K562 (cell line): ENCODE measurements around the gene TUBA1B. TPM values are rescaled to one million over a fixed set of nuclear protein-coding genes. Genes with fewer than 3 reads are reported as not detected.

Experiments
- ELF2 ChIP-seq: fragments of 250-450 bp; sonication (Bioruptor Pico); IDR thresholded peaks from 2 replicates; pipeline ENCODE4 v1.5.0; 2021; ENCODE audit warnings: mild to moderate bottlenecking
- FOXM1 ChIP-seq, 2 experiments: fragments of 450-650 bp in 1 of 2; sonication (generic) in 1 of 2; formaldehyde crosslinking in 1 of 2; IDR thresholded peaks; 2 replicates each; pipeline versions ENCODE4 v1.6.1 to v1.9.0; 2017 to 2022; ENCODE audit warnings: low read depth in 2 of 2, mild to moderate bottlenecking in 2 of 2, missing genetic modification reagents in 1 of 2, moderate library complexity in 1 of 2
- GTF2E2 ChIP-seq: fragments of 200-800 bp; sonication (Bioruptor generic); IDR thresholded peaks from 2 replicates; pipeline ENCODE4 v1.6.1; 2016; ENCODE audit warnings: missing genetic modification characterization, missing compliant biosample characterization
- JUN ChIP-seq, 2 experiments: sonication (generic) in 1 of 2; formaldehyde crosslinking in 1 of 2; IDR thresholded peaks; 2 replicates each; pipeline versions ENCODE4 v1.6.1 to v1.8.0; 2012 to 2022; ENCODE audit warnings: borderline replicate concordance in 2 of 2, mild to moderate bottlenecking in 2 of 2, improper control_type of control experiment in 1 of 2, low read depth in 1 of 2, low read length in 1 of 2, missing genetic modification reagents in 1 of 2
- MECOM ChIP-seq: fragments of 250-450 bp; sonication (Bioruptor Pico); IDR thresholded peaks from 2 replicates; pipeline ENCODE4 v1.8.0; 2022; ENCODE audit warnings: inconsistent platforms
- OTX1 ChIP-seq: fragments of 450-650 bp; formaldehyde crosslinking; IDR thresholded peaks from 2 replicates; pipeline ENCODE4 v1.4.0; 2022; ENCODE audit warnings: mild to moderate bottlenecking
- SMAD1 ChIP-seq: fragments of 150-350 bp; IDR thresholded peaks from 2 replicates; pipeline ENCODE4 v1.6.1; 2014; ENCODE audit warnings: low read length, low read depth; ENCODE audit not compliant: partially characterized antibody
- VEZF1 ChIP-seq: fragments of 200-800 bp; sonication (Bioruptor generic); IDR thresholded peaks from 2 replicates; pipeline ENCODE4 v1.6.1; 2017; ENCODE audit warnings: missing genetic modification characterization, missing compliant biosample characterization
- polyA plus RNA-seq, 8 experiments: library from polyadenylated mRNA; depleted of rRNA in 4 of 8; stranded (reverse) in 5 of 8; unstranded in 3 of 8; fragments of >200 nt; fragmentation: Nextera tagmentation in 2 of 8; fragmentation: Illumina TruSeq in 1 of 8; extraction: Ambion mirVana in 2 of 8; extraction: Trizol in 1 of 8; gene quantifications; 2 replicates each; pipeline versions ENCODE4 v1.2.1 to v1.2.3, GENCODE V29; 2011 to 2014; ENCODE audit warnings: inconsistent platforms in 1 of 8, missing spikeins in 1 of 8
- total RNA-seq, 7 experiments: library from RNA; depleted of rRNA in 6 of 7; stranded (reverse); fragments of >200 nt in 6 of 7; fragmentation: Illumina TruSeq in 2 of 7; extraction: Trizol in 2 of 7; gene quantifications; 2 replicates each; pipeline versions ENCODE4 v1.2.1 to v1.2.3, GENCODE V29; 2011 to 2021; ENCODE audit warnings: low replicate concordance in 1 of 7
- TF ChIP-seq, protein P1 (sequence below): fragments of 200-800 bp; sonication (Bioruptor generic); IDR thresholded peaks from 2 replicates; pipeline ENCODE4 v1.6.1; 2016; ENCODE audit warnings: missing genetic modification characterization, missing compliant biosample characterization
- TF ChIP-seq, protein P2 (sequence below), 2 experiments: fragments of 450-650 bp in 1 of 2; IDR thresholded peaks; 2 replicates each; pipeline ENCODE4 v1.6.1; 2011 to 2017; ENCODE audit warnings: low read depth in 2 of 2, antibody characterized with exemption in 1 of 2, borderline replicate concordance in 1 of 2, low read length in 1 of 2, mild to moderate bottlenecking in 1 of 2, mixed read lengths in 1 of 2; ENCODE audit not compliant: control insufficient read depth in 1 of 2
- TF ChIP-seq, protein P3 (sequence below): fragments of 250-450 bp; sonication (Bioruptor Pico); IDR thresholded peaks from 2 replicates; pipeline ENCODE4 v1.9.0; 2021; ENCODE audit warnings: mild to moderate bottlenecking, inconsistent platforms

Gene TUBA1B
- total and polyA plus RNA-seq, 9 of the 15 experiments (the other 6 are each of a cell fraction or from before 2014, with no cell fraction given), result 2,189 to 4,624 (median 2,628) TPM

GRCh38 chr12:49089821-49090773, 41.1 kb downstream of the TUBA1B start (continued):
- TF ChIP-seq JUN (IDR thresholded peaks at IDR 0.05; ENCODE audit: borderline replicate concordance, low read depth, low read length) (no peak), JUN (CRISPR knock-in tag; IDR thresholded peaks at IDR 0.05; ENCODE audit: borderline replicate concordance) (no peak), FOXM1 (IDR thresholded peaks at IDR 0.05; ENCODE audit: low read depth) (peak; percentile 59), FOXM1 (CRISPR knock-in tag; IDR thresholded peaks at IDR 0.05; ENCODE audit: low read depth) (no peak), ELF2 (0 out of 2 replicates have a peak, but pooled peaks have one; percentile 27), VEZF1 (peak; percentile 35; the same call in 1 of the 2 replicates), SMAD1 (no peak), MECOM (CRISPR knock-in tag) (no peak), OTX1 (CRISPR knock-in tag) (no peak), GTF2E2 (tag) (no peak)
- TF ChIP-seq, protein P1, sequence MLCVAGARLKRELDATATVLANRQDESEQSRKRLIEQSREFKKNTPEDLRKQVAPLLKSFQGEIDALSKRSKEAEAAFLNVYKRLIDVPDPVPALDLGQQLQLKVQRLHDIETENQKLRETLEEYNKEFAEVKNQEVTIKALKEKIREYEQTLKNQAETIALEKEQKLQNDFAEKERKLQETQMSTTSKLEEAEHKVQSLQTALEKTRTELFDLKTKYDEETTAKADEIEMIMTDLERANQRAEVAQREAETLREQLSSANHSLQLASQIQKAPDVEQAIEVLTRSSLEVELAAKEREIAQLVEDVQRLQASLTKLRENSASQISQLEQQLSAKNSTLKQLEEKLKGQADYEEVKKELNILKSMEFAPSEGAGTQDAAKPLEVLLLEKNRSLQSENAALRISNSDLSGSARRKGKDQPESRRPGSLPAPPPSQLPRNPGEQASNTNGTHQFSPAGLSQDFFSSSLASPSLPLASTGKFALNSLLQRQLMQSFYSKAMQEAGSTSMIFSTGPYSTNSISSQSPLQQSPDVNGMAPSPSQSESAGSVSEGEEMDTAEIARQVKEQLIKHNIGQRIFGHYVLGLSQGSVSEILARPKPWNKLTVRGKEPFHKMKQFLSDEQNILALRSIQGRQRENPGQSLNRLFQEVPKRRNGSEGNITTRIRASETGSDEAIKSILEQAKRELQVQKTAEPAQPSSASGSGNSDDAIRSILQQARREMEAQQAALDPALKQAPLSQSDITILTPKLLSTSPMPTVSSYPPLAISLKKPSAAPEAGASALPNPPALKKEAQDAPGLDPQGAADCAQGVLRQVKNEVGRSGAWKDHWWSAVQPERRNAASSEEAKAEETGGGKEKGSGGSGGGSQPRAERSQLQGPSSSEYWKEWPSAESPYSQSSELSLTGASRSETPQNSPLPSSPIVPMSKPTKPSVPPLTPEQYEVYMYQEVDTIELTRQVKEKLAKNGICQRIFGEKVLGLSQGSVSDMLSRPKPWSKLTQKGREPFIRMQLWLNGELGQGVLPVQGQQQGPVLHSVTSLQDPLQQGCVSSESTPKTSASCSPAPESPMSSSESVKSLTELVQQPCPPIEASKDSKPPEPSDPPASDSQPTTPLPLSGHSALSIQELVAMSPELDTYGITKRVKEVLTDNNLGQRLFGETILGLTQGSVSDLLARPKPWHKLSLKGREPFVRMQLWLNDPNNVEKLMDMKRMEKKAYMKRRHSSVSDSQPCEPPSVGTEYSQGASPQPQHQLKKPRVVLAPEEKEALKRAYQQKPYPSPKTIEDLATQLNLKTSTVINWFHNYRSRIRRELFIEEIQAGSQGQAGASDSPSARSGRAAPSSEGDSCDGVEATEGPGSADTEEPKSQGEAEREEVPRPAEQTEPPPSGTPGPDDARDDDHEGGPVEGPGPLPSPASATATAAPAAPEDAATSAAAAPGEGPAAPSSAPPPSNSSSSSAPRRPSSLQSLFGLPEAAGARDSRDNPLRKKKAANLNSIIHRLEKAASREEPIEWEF, result no peak
- TF ChIP-seq, protein P2, sequence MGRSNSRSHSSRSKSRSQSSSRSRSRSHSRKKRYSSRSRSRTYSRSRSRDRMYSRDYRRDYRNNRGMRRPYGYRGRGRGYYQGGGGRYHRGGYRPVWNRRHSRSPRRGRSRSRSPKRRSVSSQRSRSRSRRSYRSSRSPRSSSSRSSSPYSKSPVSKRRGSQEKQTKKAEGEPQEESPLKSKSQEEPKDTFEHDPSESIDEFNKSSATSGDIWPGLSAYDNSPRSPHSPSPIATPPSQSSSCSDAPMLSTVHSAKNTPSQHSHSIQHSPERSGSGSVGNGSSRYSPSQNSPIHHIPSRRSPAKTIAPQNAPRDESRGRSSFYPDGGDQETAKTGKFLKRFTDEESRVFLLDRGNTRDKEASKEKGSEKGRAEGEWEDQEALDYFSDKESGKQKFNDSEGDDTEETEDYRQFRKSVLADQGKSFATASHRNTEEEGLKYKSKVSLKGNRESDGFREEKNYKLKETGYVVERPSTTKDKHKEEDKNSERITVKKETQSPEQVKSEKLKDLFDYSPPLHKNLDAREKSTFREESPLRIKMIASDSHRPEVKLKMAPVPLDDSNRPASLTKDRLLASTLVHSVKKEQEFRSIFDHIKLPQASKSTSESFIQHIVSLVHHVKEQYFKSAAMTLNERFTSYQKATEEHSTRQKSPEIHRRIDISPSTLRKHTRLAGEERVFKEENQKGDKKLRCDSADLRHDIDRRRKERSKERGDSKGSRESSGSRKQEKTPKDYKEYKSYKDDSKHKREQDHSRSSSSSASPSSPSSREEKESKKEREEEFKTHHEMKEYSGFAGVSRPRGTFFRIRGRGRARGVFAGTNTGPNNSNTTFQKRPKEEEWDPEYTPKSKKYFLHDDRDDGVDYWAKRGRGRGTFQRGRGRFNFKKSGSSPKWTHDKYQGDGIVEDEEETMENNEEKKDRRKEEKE (IDR thresholded peaks at IDR 0.05; ENCODE audit: borderline replicate concordance in 1 of 2, control insufficient read depth in 1 of 2, low read depth in 2 of 2, low read length in 1 of 2), result no peak
- TF ChIP-seq, protein P3, sequence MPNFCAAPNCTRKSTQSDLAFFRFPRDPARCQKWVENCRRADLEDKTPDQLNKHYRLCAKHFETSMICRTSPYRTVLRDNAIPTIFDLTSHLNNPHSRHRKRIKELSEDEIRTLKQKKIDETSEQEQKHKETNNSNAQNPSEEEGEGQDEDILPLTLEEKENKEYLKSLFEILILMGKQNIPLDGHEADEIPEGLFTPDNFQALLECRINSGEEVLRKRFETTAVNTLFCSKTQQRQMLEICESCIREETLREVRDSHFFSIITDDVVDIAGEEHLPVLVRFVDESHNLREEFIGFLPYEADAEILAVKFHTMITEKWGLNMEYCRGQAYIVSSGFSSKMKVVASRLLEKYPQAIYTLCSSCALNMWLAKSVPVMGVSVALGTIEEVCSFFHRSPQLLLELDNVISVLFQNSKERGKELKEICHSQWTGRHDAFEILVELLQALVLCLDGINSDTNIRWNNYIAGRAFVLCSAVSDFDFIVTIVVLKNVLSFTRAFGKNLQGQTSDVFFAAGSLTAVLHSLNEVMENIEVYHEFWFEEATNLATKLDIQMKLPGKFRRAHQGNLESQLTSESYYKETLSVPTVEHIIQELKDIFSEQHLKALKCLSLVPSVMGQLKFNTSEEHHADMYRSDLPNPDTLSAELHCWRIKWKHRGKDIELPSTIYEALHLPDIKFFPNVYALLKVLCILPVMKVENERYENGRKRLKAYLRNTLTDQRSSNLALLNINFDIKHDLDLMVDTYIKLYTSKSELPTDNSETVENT (CRISPR knock-in tag), result 0 out of 2 replicates have a peak, but pooled peaks have one; percentile 23
